Measurements from ENCODE around the gene SH2D7.

- no peak for TF ChIP-seq MYC (IDR thresholded peaks at IDR 0.05; ENCODE audit: low read depth, low read length)
- TF ChIP-seq POLR2A (IDR thresholded peaks at IDR 0.05; ENCODE audit: low read depth, low read length) = no peak
- TF ChIP-seq MAX (IDR thresholded peaks at IDR 0.05; ENCODE audit: insufficient read depth, insufficient read length) = no peak
- TF ChIP-seq CTCF (IDR thresholded peaks at IDR 0.05; ENCODE audit: extremely low read depth in 1 of 2, insufficient read depth in 1 of 2, low read depth in 1 of 2, low read length in 2 of 2) = no peak
- TF ChIP-seq POLR2AphosphoS5 (IDR thresholded peaks at IDR 0.05; ENCODE audit: insufficient read depth, low read depth, low read length) = no peak
- TF ChIP-seq FOS (IDR thresholded peaks at IDR 0.05; ENCODE audit: borderline replicate concordance, insufficient read depth, low read length) = no peak
- no peak for TF ChIP-seq JUN (IDR thresholded peaks at IDR 0.05; ENCODE audit: borderline replicate concordance, insufficient read depth, insufficient read length, low read depth)
Observed at GRCh38 chr15:78052545-78052944, 39.8 kb upstream of the SH2D7 start.
